Articular chondrocyte of knee joint (primary cell): Measurements from ENCODE around the gene SAMM50. TPM values are rescaled to one million over a fixed set of nuclear protein-coding genes. Genes with fewer than 3 reads are reported as not detected.

ENCODE experiments used
- total RNA-seq: library from RNA; depleted of rRNA; stranded (reverse); fragments of >200 nt; gene quantifications from 2 replicates; pipeline ENCODE4 v1.2.3, GENCODE V29; 2012

SAMM50 gene
- total RNA-seq = 52.9 and 53.9 TPM in 2 replicates

DNA sequence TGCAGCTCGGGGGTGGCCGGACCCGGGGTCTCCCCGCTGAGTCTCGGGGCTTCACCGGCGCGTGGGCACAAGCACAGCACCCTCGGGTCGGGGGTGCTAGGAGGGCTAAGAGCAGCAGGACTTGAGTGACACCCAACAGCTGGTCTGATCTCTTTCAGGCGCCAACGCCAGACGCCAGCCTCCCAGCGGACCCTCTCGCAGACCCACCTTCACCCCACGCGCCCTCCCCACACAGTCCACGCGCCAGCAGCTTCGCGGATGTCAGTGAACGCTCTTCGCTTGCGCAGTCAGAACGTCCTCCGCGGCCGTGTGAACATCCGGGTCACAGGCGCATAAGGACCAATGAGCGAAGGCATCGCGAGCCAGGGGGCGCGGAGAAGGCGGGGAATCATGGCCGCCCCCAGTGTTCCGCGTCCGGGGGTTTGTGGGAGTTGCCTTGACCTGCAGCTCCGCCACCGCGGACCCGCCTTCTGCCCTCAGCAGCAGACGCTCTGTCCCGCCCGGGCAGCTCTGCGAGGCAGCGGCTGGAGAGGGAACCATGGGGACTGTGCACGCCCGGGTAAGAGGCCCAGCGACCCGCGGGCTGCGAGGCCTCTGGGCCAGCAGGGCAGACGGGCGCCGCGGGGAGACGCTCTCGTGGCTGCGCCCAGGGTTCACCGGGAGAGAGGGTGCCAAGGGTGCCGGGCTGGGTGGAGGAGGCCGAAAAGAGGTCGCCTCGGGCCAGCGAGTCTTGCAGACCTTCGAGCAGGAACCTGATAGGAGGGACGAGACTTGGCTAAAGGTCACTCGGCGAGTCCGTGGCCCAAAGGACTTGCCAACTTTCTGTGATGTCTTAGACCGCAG lies at the start of gene SAMM50:
Gene SAMM50 (plus strand): TSS at position 403 of the 843 bp plus-strand sequence. CDS start 136 bp downstream, at position 539.

DNA sequence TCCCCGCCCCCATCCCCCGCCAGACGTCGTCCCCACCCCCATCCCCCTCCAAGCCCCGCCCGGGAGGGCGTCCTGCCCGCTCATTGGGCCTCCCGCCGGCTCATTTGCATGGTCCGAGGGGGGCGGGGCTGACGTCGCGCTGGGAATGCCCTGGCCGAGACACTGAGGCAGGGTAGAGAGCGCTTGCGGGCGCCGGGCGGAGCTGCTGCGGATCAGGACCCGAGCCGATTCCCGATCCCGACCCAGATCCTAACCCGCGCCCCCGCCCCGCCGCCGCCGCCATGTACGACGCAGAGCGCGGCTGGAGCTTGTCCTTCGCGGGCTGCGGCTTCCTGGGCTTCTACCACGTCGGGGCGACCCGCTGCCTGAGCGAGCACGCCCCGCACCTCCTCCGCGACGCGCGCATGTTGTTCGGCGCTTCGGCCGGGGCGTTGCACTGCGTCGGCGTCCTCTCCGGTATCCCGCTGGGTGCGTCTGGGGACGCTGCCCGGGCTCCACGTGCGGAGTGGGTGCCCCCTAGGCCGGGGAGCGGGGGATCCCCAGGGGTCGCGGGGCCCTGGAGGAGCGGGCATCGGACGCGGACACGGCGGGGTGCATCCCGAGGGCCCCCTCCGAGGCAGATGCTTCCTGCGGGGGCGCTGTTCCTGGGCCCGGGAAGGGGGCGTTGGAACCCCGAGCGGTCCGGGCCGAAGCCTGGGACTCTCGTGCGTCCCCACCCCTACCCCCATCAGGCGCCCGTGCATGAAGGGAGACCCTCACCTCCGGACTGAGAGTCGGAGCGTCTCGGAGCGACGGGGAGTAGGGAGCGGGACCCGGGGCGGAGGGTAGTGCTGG lies 31.4 kb upstream of the SAMM50 start, which contains the start of gene PNPLA3:
Gene PNPLA3 (plus strand): TSS at position 175 of the 834 bp plus-strand sequence. CDS start 107 bp downstream, at position 282.

DNA sequence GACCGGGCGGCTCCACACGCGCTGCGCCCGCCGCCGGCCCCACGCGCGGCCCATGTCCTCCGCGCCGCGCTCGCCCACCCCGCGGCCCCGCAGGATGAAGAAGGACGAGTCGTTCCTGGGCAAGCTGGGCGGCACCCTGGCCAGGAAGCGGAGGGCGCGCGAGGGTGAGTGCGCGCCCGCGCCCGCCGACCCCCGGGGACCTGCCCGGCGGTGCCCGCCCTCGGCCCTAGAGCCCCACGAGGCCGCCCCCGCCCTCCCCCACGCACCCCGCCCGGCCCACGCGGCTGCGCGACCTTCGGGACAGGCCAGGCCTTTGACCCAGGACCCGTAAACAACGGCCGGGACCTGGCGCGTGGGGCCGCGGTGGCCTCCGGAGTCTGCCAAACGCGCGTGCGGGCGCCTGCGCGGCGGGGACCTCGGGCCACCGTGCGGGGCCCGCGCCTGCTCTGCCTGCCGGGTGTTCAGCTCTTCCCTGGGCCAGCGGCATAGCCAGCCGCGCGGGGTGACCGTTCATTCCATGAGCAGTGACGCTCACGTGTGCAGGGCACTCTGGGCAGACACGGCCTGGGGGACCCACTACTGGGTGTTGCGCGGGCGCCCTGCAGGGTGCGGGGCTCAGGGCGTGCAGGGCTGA lies 69.2 kb downstream of the SAMM50 start, which contains the start of gene PARVB:
Gene PARVB (plus strand): TSS at position 15 of the 634 bp plus-strand sequence. CDS start 38 bp downstream, at position 53.

Other genes with a start within 250 kb of the SAMM50 start
- gene EFCAB6, start 143.1 kb upstream of the SAMM50 start, total RNA-seq = 5.9 and 8.2 TPM in 2 replicates
- 0.43 and 1.4 TPM in 2 replicates for gene SULT4A1, start 92.9 kb upstream of the SAMM50 start, total RNA-seq
- gene PNPLA5, start 63.4 kb upstream of the SAMM50 start, total RNA-seq = 0.13 TPM in 1 of 2 replicates, not detected in the other
- 2.4 and 8.2 TPM in 2 replicates for gene PNPLA3, start 31.6 kb upstream of the SAMM50 start, total RNA-seq
- gene PARVB, start 68.9 kb downstream of the SAMM50 start, total RNA-seq = 34.2 and 43.8 TPM in 2 replicates
- 0.11 TPM in 1 of 2 replicates, not detected in the other for gene PARVG, start 225.5 kb downstream of the SAMM50 start, total RNA-seq